NCI-H748 treated with DMSO at 0.1 percent for 48 hours (cell line): Measurements from ENCODE around the gene USH2A.
"Not testable (repeated sequence)": the region's sequence is repeated elsewhere in the genome, so short reads cannot be mapped to it uniquely, and the experiment has no call there.

Experiments
- DNase-seq: peaks from one replicate; lab custom pipeline; 2025; lab: John Stamatoyannopoulos, UW

Gene USH2A

GRCh38 chr1:216046336-216046735, 376.9 kb downstream of the USH2A start:
- DNase-seq = no peak

GRCh38 chr1:216045400-216045799, 377.8 kb downstream of the USH2A start:
- DNase-seq = no peak

- DNase-seq = no peak
These were observed 378.7 kb downstream of the USH2A start for GRCh38 chr1:216044538-216044937.

GRCh38 chr1:216034506-216034905, 388.7 kb downstream of the USH2A start:
- DNase-seq = no peak

GRCh38 chr1:216032961-216033614, 390.2 kb downstream of the USH2A start:
- DNase-seq = no peak

GRCh38 chr1:216032284-216032683, 391.0 kb downstream of the USH2A start:
- DNase-seq = no peak

- no peak for DNase-seq
These were observed 394.6 kb downstream of the USH2A start for GRCh38 chr1:216028631-216029030.

- DNase-seq = no peak
These were observed 398.7 kb downstream of the USH2A start for GRCh38 chr1:216024546-216024945.

- DNase-seq = no peak
These were observed 402.4 kb downstream of the USH2A start for GRCh38 chr1:216020743-216021345.

- no peak for DNase-seq
These were observed 408.1 kb downstream of the USH2A start for GRCh38 chr1:216015116-216015515.

GRCh38 chr1:216014086-216014485, 409.2 kb downstream of the USH2A start:
- DNase-seq = no peak

- DNase-seq = not testable (repeated sequence)
These were observed 413.8 kb downstream of the USH2A start for GRCh38 chr1:216009456-216009855.

- DNase-seq = no peak
These were observed 417.3 kb downstream of the USH2A start for GRCh38 chr1:216005916-216006315.

- DNase-seq = peak; percentile 4
These were observed 430.6 kb downstream of the USH2A start for GRCh38 chr1:215992620-215993019.

- no peak for DNase-seq
These were observed 436.0 kb downstream of the USH2A start for GRCh38 chr1:215987092-215987875.

- no peak for DNase-seq
These were observed 436.8 kb downstream of the USH2A start for GRCh38 chr1:215986401-215986800.

GRCh38 chr1:215983680-215984079, 439.6 kb downstream of the USH2A start:
- no peak for DNase-seq

- no peak for DNase-seq
These were observed 451.3 kb downstream of the USH2A start for GRCh38 chr1:215971793-215972441.

- no peak for DNase-seq
These were observed 452.8 kb downstream of the USH2A start for GRCh38 chr1:215970406-215970805.

- no peak for DNase-seq
These were observed 459.6 kb downstream of the USH2A start for GRCh38 chr1:215963621-215964020.

GRCh38 chr1:215963040-215963439, 460.2 kb downstream of the USH2A start:
- DNase-seq = no peak

- DNase-seq = no peak
These were observed 464.4 kb downstream of the USH2A start for GRCh38 chr1:215958841-215959240.

GRCh38 chr1:215957663-215958062, 465.6 kb downstream of the USH2A start:
- DNase-seq = no peak
